NCI-H1105 treated with DMSO at 0.1 percent for 48 hours (cell line): ENCODE data around the gene DPF3.

ENCODE experiments used
- DNase-seq: peaks from one replicate; lab custom pipeline; 2025; lab: John Stamatoyannopoulos, UW

DPF3 gene

DNA sequence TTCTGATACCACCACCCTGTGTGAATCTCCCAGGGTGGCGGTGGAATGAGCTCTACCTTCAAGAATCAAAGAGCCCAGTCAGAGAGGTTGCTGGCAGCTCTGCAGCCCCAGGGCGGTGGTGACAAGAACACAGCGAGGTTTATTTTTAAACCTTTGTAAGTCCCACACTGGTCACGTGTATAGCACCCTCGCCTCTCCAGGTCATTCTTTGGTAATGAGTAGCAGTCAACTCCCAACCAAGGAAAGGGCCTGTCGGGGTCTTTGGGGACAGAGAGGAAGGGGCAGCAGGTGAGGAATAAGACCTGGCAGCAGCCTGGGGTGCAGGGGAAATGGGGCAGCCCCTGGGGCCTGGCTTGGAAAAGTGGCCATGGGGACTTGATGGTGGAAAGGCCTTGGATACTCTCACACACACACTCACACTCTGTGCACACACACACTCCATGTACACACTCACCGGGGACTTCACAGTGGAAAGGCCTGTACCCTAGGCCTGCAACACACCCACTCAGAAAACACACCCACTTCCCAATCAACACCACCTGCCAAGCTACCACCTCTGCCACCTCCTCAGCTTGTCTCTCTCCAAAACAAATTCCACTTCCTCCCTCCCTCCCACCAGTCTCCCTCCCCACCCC lies 178.6 kb downstream of the DPF3 start:
- no peak for DNase-seq

DNA sequence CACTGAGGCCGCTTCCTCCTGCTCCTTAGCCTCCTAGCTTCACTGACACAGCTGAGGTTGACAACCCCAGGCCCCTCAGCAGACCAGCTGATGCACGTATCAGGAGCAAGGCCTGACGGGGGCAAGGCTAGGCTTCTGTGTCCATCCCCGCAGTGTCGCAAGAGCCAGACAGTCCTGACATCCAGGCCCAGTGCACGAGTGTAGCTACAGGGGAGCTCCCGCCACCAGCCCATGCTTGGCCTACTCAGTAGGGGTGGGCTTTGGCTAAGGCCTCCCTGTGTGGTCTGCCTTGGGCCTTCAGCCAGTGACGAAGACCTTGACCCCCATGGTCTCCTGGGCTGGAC lies 179.1 kb downstream of the DPF3 start:
- no peak for DNase-seq

DNA sequence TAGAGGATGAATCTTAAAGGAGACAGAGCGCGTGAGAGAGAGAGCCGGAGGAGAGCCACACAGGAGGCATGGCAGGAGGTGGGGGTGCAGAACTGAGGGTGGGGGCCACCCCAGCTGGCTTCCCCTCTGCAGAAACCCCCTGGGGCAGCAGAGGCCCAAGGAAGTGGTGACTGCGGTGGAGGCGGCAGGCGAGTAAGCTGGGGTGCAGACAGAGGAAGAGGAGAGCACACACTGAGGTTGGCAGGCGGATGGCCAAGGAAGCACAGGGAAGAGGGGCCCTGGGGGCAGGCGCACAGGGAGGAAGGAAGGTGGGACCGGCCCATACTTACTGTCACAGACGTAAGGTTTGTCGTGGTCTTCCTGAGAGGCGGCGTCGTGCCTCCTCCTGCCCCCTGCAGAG lies 179.8 kb downstream of the DPF3 start:
- DNase-seq = no peak

DNA sequence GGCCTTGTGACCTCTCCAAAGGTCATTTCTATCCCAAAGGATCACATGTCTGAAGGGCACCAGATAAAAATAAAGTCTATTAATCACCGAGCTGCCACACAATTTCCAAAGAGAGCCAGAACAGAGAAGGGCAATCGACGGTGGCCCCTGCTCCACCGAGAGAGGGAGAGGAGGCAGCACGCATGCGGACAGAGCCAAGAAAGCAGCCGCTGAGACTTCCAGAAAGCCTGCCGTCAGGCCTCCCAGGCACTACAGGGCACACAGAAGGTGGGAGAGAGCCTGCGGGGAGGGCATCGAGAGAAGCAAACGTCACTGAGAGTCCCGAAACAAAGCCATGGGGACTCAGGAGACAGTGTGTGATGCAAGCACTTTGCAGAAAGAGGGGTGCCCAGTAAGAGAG lies 182.0 kb downstream of the DPF3 start:
- DNase-seq = no peak

DNA sequence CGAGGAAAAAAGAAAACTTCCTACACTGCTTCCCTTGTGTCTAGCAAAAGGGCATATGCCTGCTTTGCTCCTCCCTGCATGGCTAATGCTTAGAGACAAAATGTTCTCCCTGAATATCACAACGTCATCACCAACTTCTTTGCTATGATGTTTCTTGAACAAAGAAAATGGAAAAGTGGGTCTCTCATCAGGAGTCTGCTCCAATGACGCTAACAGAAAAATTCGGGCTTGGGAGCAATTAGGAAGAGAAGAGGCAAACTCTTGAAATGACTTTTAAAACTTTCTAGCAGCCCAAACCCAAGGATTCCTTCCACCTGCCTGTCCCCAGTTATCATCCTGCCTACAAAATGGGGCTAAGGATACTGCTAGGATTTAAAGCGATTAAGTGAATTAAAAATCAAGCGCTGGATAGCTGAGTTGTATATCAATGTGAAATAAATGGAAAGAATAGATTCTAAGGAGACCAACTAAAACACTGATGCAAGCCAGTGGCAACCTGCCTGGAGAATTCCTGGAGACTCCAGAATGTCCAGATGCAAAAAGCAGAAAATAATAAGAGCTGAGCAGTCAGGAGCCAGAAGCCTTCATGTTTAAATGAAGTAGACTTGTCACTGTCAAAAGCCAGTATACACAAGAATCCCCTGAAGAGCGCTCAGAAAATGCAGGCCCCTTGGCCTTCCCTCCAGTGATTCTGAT lies 183.8 kb downstream of the DPF3 start:
- DNase-seq = no peak

DNA sequence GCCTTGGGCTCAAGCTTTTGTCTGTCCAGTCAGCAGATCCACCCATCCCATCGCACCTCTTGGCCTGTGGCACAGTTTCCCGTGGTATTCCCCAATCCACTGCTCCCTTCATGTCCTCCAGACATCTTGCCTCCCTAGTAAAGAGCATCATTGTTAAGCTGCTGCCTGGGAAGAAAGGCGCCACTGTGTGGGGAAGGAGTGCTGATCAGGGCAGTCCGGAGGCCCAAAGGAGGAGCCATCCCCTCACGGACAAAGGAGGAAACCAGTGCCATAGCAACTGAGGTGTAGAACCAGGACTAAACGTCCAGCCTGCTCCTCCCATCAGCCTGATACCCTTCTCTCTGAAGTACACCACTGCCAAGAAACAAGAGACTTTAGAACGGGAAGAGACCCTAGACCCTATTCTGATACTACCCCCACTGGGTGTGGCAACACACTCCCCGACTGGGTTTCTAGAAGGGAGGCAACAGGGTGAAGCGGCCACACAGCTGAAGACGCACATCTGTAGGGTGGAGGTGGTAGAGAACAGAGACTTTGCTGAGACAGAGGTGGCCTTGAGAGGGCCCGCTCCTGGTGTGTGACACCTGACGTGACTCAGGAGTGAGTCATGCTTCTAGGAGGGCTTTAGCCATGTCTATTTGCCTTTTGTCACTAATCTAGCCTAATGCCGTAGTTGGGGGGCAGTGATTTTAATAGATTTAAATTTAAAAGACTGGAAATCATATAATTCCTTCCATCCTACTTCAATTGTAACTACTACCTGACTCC lies 185.0 kb downstream of the DPF3 start:
- no peak for DNase-seq

GRCh38 chr14:72708222-72708621 lies 185.7 kb downstream of the DPF3 start:
- no peak for DNase-seq

- no peak for DNase-seq
Observed at GRCh38 chr14:72706485-72706884, 187.4 kb downstream of the DPF3 start.

DNA sequence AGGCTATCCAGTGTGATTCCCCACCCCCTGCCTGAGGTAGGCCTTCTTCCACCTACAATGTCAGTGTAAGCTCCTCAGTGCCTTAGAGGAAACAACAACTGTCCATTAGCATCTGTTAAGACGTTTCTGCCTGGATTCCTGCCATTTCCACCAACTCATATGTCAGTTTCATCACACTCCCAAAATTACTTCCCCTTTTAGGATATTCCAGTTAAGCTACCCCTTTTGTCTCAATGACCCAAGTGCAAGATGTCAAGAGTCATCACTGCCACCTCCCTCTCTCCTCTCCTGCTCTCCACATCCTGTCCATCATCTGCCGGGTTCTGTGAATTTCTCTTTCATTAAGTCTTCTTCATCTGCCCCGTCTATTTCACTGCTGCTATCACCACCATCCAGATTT lies 189.4 kb downstream of the DPF3 start:
- DNase-seq = no peak

GRCh38 chr14:72701605-72702004 lies 192.3 kb downstream of the DPF3 start:
- peak; percentile 1 for DNase-seq

DNA sequence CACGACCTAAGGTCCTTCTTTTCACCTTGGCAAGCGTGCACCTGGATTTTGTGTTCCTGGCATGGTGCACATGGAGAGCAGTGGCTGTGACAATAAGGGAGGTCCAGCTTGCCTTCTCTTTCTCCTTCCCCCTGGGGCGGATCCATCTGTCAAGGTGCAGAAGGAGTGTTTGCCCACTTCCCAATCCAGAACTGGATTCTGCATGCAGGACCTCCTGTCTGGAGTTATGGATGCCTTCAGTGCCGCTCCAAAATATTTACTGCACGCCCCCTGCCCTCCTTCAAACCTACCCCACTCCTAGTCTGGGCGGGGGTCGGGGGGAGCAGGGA lies 192.7 kb downstream of the DPF3 start:
- no peak for DNase-seq

DNA sequence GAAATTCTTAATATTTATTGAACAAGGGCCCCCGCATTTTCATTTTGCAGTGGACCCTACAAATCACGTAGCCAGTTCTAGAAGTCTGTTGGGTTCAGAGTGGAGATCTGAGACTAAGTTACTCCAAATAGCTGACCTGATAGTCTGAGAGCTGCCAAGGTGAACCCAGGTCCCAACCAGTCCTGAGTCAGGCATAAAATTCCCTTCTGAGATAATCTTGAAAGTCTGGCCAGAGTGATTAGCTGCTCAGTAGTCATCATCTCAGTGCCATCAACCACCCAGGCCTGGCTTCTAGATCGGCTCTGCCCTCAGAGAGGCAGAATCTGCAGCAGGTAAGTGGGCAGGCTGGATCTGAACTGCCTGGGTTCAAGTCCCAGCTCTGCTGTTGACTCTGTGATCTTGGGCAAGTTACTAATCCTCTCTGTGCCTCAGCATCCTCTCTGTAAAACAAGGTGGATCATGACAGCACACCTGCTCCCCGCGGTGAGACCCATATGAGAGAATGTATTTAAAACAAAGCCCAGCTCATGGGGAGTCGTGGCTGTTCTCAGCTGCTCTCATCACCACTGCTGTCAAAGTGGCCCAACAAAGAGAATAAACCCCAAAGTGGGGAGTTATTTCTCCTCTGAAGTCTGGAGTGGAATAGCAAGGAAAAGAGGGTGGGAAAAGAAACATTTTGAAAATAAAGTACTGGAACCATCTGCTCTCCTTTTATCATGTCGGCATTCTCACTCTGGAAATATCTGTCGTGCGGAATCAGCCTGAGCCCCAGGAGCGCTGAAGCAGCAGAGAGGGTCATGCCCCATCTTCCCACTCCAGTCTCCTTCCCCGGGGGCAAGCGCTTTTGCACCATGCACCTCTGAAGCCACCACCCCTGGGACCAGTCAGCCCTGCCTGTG lies 193.3 kb downstream of the DPF3 start:
- no peak for DNase-seq

- DNase-seq = no peak
Observed at GRCh38 chr14:72699852-72700257, 194.0 kb downstream of the DPF3 start.

GRCh38 chr14:72699443-72699842 lies 194.5 kb downstream of the DPF3 start:
- no peak for DNase-seq

DNA sequence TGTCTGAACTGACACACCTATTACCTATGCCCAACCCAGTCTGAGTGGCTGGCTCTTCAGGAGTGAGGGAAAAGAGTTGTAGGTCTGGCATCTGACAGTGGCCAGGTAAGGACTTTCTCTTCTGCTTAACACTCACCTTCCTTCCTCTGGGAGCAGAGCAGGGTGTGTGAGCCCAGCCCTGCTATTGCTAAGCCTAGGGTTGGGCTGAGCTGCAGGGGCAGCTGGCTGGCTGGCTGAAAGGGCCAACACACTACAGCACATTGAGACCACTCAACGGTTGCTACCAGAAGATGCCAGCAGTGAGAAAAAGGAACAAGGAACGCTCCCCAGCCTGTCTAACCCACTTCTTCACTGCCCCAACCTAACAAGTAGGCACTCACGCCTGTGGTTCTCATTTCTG lies 201.2 kb downstream of the DPF3 start:
- peak; percentile 21 for DNase-seq

- DNase-seq = no peak
Observed at GRCh38 chr14:72690324-72690723, 203.6 kb downstream of the DPF3 start.

DNA sequence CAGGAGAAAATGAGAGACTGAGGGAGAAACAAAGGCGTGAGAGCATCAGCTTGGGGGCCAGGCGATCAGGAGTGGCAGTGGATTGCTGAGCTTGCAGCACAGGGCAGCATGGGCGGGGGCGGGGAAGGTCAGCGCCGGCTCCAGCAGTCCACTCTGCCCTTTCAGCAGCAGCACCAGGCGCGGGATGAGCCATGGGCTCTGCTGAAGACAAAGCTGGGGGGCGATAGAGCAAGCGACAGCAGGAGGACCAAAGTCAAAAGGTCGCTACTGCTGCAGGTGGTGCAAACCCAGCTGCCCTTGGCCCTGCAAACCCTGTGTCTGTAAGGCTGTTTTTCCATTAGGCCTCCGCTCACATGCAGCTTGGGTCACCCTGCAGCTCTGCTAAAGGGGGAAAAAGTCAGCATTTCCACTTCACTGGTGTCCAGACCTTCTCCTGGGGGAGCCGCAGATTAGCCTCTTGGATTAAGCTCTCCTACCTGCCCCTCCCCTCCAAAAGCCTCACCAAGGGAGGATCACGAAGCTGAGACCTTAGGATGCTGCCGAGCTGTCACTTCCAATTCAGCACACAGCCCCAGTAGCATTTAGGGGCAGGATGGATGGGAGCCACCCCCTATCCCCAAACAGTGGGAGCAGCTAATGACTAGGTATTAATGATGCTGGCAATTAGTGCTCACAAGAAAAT lies 204.8 kb downstream of the DPF3 start:
- no peak for DNase-seq

GRCh38 chr14:72686832-72687231 lies 207.1 kb downstream of the DPF3 start:
- no peak for DNase-seq

GRCh38 chr14:72686101-72686500 lies 207.8 kb downstream of the DPF3 start:
- DNase-seq = no peak

DNA sequence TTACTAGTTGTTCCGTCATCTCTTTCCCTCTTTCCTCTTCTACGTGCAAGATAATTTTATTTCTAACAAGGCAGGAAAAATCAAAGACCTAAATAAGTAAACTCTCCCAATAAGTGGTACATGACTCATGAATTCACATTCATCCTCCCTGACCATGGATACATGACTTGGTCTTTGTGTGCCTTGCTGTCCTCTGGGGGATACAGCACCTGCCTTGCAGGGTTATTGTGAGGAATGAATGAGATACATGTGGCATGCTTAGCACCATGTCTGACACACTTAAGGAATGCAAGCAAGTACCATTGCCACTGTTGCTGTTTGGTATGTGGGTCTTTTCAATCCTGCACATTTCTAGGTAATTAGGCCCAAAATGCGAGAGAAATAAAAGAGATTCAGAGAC lies 208.4 kb downstream of the DPF3 start:
- DNase-seq = no peak

- DNase-seq = no peak
Observed at GRCh38 chr14:72683787-72684186, 210.1 kb downstream of the DPF3 start.

DNA sequence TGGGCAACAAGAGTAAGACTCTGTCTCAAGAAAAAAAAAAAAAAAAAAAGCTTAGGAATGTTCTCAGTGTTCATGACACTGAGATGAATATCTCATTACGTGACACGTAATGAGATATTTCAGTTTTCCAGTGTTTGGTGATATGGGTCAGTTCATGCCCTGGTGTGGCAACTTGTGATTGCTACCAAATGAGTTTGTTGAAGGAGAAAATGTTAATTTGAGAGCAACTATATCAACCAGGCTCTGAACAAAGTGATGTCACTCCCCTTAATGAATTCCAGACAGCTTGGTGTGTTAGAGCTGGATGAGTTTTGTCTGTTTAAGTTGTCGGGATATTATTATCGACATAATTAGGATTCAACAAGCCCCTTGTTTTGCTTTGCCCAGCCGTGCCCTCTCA lies 211.7 kb downstream of the DPF3 start:
- no peak for DNase-seq
